Mesendoderm (in vitro differentiated cells): Measurements from ENCODE around the gene EIF1AX.
"Not testable (repeated sequence)": the region's sequence is repeated elsewhere in the genome, so short reads cannot be mapped to it uniquely, and the experiment has no call there.

Experiments used
- DNase-seq: peaks from one replicate; pipeline ENCODE4 v3.0.0; 2013
- H2AK5ac ChIP-seq: 2 replicates; pipeline ENCODE4 v1.6.1; 2013; ENCODE audit warnings: low read length, inconsistent platforms
- H2BK120ac ChIP-seq: 2 replicates; pipeline ENCODE4 v1.6.1; 2013; ENCODE audit warnings: low read depth, mild to moderate bottlenecking, low read length, moderate library complexity, mixed read lengths
- H2BK15ac ChIP-seq: replicated peaks from 2 replicates; pipeline ENCODE4 v1.6.1; 2013; ENCODE audit warnings: low read depth, mild to moderate bottlenecking, moderate library complexity
- H2BK5ac ChIP-seq: 2 replicates; pipeline ENCODE4 v1.6.1; 2013; ENCODE audit warnings: low read length, inconsistent platforms
- H3K18ac ChIP-seq: 2 replicates; pipeline ENCODE4 v1.6.1; 2013; ENCODE audit warnings: mild to moderate bottlenecking, low read length, mixed read lengths
- H3K23ac ChIP-seq: one replicate; pipeline ENCODE4 v1.6.1; 2013; ENCODE audit warnings: low read length
- H3K27ac ChIP-seq: 2 replicates; pipeline ENCODE4 v1.5.1; 2013; ENCODE audit warnings: low read depth, mild to moderate bottlenecking, inconsistent platforms, low read length, moderate library complexity
- H3K27me3 ChIP-seq: 2 replicates; pipeline ENCODE4 v1.6.1; 2013; ENCODE audit warnings: low read length, control low read depth, mild to moderate bottlenecking, inconsistent platforms; ENCODE audit not compliant: insufficient read depth, poor library complexity
- H3K36me3 ChIP-seq: 2 replicates; pipeline ENCODE4 v1.6.1; 2013; ENCODE audit warnings: low read length, inconsistent platforms; ENCODE audit not compliant: control insufficient read depth, insufficient read depth
- H3K4ac ChIP-seq: one replicate; pipeline ENCODE4 v1.6.1; 2013; ENCODE audit warnings: low read depth, mild to moderate bottlenecking, low read length, moderate library complexity
- H3K4me1 ChIP-seq: 2 replicates; pipeline ENCODE4 v1.6.1; 2013; ENCODE audit warnings: low read depth, low read length, inconsistent platforms; ENCODE audit not compliant: control insufficient read depth
- H3K4me2 ChIP-seq: 2 replicates; pipeline ENCODE4 v1.6.1; 2013; ENCODE audit warnings: low read length
- H3K4me3 ChIP-seq: 2 replicates; pipeline ENCODE4 v1.5.1; 2013; ENCODE audit warnings: mild to moderate bottlenecking, low read length
- H3K56ac ChIP-seq: one replicate; pipeline ENCODE4 v1.6.1; 2013; ENCODE audit warnings: low read length
- H3K79me1 ChIP-seq: 2 replicates; pipeline ENCODE4 v1.6.1; 2013; ENCODE audit warnings: low read length, inconsistent platforms
- H3K79me2 ChIP-seq: 2 replicates; pipeline ENCODE4 v1.6.1; 2013; ENCODE audit warnings: mild to moderate bottlenecking, low read length; ENCODE audit not compliant: control insufficient read depth, insufficient read depth
- H3K9ac ChIP-seq: 2 replicates; pipeline ENCODE4 v1.6.1; 2013; ENCODE audit warnings: low read length, inconsistent platforms
- H4K5ac ChIP-seq: one replicate; pipeline ENCODE4 v1.6.1; 2013; ENCODE audit warnings: low read length
- H4K8ac ChIP-seq: one replicate; pipeline ENCODE4 v1.6.1; 2013; ENCODE audit warnings: low read depth, mild to moderate bottlenecking, control low read depth, low read length, moderate library complexity
- whole genome bisulfite sequencing: extraction: QIAGEN DNeasy Blood & Tissue Kit; methylation state at CpG from one replicate; pipeline ENCODE4 v1.1.7; 2013; ENCODE audit warnings: low lambda C conversion rate, missing lambda C conversion rate; ENCODE audit not compliant: insufficient coverage; ENCODE audit errors: extremely low coverage; 5-methylcytosine and 5-hydroxymethylcytosine counted together

EIF1AX gene

DNA sequence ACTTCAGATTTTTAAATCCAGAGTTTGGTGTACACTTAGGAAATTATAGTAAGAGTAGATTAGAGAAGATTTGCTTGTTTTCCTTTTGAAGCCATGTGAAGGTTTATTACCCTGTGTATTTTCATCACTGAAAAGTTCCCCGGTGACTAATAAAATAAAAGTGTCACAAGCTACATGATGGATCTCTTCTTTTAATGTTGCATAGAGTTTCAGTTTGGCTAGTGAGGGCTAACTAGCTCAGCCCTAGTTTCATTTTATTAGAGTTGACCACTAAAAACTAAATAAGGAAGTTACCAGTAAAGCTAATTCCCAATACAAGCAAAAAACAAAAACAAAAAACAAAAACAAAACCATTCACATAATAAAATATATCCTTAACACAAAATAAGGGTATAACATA lies 14.8 kb downstream of the EIF1AX start:
- H3K27me3 ChIP-seq, H2BK5ac ChIP-seq: not testable (repeated sequence)
- WGBS, result no CpG with 5 or more reads among the region's 1 CpG

DNA sequence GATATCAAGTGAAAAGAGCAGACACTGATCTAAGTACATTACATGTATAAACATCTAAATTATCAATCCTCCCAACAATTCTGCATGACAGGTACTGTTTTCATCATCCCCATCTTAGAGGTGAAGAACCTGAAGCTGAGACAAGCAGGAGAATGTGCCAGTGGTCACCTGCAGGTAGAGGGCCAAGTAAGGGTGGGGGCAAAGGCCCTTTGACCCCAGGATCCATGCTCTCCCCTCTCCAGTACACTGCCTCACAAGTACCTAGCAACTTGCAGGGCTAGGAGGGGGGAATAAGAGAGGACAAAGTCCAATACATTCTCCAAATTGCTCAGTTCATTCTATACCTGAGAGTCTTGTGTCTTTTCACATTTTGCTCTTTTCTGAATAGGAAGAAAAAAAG lies 16.7 kb downstream of the EIF1AX start:
- no peak overlapping the region for H3K23ac ChIP-seq
- H3K27me3 ChIP-seq, result no peaks in the 10 kb centered on the region
- no peak overlapping the region for H2BK15ac ChIP-seq
- no peak overlapping the region for H4K8ac ChIP-seq
- H3K4ac ChIP-seq, result no peak overlapping the region
- H3K4me1 ChIP-seq, result no peaks in the 10 kb centered on the region
- no peak overlapping the region for H3K4me2 ChIP-seq
- no peak overlapping the region for H3K27ac ChIP-seq
- no peak overlapping the region for H4K5ac ChIP-seq
- H3K79me2 ChIP-seq, result no peaks in the 10 kb centered on the region
- DNase-seq, result no peak
- no peak overlapping the region for H3K18ac ChIP-seq
- no peak overlapping the region for H2AK5ac ChIP-seq
- no peaks in the 10 kb centered on the region for H3K36me3 ChIP-seq
- no peak overlapping the region for H2BK5ac ChIP-seq
- H3K4me3 ChIP-seq, result no peak overlapping the region
- H3K79me1 ChIP-seq, result no peaks in the 10 kb centered on the region
- no peak overlapping the region for H3K9ac ChIP-seq
- H3K56ac ChIP-seq, result no peak overlapping the region
- H2BK120ac ChIP-seq, result no peak overlapping the region

More for the DNA sequence above, 14.8 kb downstream of the EIF1AX start:
- not testable (repeated sequence) for H2AK5ac ChIP-seq, H3K79me1 ChIP-seq, H3K23ac ChIP-seq, H3K4me2 ChIP-seq, H2BK120ac ChIP-seq, H4K5ac ChIP-seq, H3K79me2 ChIP-seq, H3K4me1 ChIP-seq, H3K27ac ChIP-seq, H2BK15ac ChIP-seq, H3K18ac ChIP-seq, H3K56ac ChIP-seq, H3K9ac ChIP-seq, H3K4me3 ChIP-seq, DNase-seq, H3K36me3 ChIP-seq, H4K8ac ChIP-seq, H3K4ac ChIP-seq

GRCh38 chrX:20118065-20118824 lies 23.4 kb downstream of the EIF1AX start:
- Histone ChIP-seq H3K27ac (no peak overlapping the region), H2BK120ac (no peak overlapping the region), H2BK15ac (no peak overlapping the region), H3K4me3 (no peak overlapping the region), H4K8ac (no peak overlapping the region), H3K4me2 (no peak overlapping the region), H3K79me1 (no peaks in the 10 kb centered on the region), H3K79me2 (no peaks in the 10 kb centered on the region), H3K4ac (no peak overlapping the region), H3K4me1 (no peaks in the 10 kb centered on the region), H3K56ac (no peak overlapping the region), H3K9ac (no peak overlapping the region), H2AK5ac (no peak overlapping the region), H4K5ac (no peak overlapping the region), H3K23ac (no peak overlapping the region), H2BK5ac (no peak overlapping the region), H3K18ac (no peak overlapping the region), H3K27me3 (no peaks in the 10 kb centered on the region), H3K36me3 (no peaks in the 10 kb centered on the region)
- no peak for DNase-seq
- WGBS, result no CpG with 5 or more reads among the region's 12 CpGs

DNA sequence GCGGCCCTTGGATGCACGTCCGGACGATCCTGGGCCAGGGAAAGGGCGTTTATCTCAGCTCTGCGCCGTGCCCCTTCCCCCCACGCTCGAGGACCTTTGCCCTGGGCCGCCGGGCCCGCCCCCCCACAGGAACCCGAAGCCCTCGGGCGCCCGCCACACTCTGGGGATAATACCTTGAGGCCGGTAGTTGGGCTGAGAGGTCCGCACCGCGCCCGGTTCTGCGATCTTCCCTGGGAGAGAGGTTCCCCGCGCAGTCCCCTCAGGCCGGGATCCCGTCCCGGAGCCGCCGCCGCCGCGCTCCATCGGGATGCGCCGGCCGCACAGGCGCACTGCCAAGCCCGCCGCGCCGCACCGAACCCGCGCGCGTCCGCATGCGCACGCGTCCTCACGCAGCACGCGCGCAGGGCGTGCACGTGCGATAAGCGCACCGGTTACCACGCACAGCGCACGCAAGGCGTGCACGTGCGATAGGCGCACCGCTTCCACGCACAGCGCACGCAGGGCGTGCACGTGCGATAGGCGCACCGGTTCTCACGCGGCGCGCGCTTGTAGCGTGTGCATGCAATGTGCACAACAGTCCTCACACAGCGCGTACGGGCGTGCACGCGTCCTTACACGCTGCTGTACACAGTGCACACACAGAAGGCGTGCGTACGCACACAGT lies 24.9 kb downstream of the EIF1AX start, which contains the start of gene MAP7D2:
MAP7D2 (minus strand) TSS at position 331 of the 664 bp plus-strand sequence; CDS start at position 303, 28 bp downstream.
- H2BK15ac ChIP-seq, result no peak within 1 kb of the TSS
- no peaks in the 10 kb centered on the region for H3K79me2 ChIP-seq
- H3K27ac ChIP-seq, result no peak within 1 kb of the TSS
- H3K9ac ChIP-seq, result no peak within 1 kb of the TSS
- no peak within 1 kb of the TSS for H3K4me3 ChIP-seq
- no peak within 1 kb of the TSS for H4K8ac ChIP-seq
- H2BK5ac ChIP-seq, result no peak within 1 kb of the TSS
- no peak within 1 kb of the TSS for H3K18ac ChIP-seq
- H3K4me2 ChIP-seq, result peak within 1 kb of the TSS; percentile 25
- peak within 1 kb of the TSS; percentile 15 for H3K56ac ChIP-seq
- no peaks in the 10 kb centered on the region for H3K36me3 ChIP-seq
- no CpG with 5 or more reads among the region's 91 CpGs for WGBS
- no peak within 1 kb of the TSS for H3K23ac ChIP-seq
- no peak within 1 kb of the TSS for H4K5ac ChIP-seq
- no peaks in the 10 kb centered on the region for H3K4me1 ChIP-seq
- no peak within 1 kb of the TSS for H2BK120ac ChIP-seq
- no peaks in the 10 kb centered on the region for H3K27me3 ChIP-seq
- peak; percentile 2 for DNase-seq
- no peak within 1 kb of the TSS for H2AK5ac ChIP-seq
- no peak within 1 kb of the TSS for H3K4ac ChIP-seq
- H3K79me1 ChIP-seq, result no peaks in the 10 kb centered on the region

DNA sequence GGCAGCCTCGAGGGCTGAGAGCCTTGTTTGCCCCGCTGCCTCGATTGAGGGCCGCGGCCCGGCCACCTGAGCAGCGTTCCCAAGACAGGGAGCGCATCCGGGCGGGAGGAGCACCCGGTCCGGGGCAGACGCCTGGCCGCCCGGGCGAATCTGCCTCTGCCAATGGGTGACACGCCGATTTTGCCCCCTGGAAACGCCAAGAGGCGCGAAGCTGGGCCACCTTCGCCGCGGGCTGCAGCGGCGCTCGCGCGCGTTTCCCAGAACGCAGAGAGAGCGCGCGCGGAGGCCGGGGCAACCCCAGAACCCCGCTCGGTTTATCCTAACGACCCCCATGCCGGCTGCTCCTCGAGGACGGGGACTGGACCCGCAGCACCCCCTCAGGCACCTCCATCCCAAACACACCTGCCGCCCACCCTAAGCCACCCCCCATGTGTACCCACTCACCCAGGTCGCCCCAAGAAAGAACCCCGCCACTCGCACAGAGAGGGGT lies 25.5 kb downstream of the EIF1AX start:
- Histone ChIP-seq H2BK120ac (no peak overlapping the region), H4K8ac (no peak overlapping the region), H2AK5ac (no peak overlapping the region), H4K5ac (no peak overlapping the region), H3K79me2 (no peaks in the 10 kb centered on the region), H3K9ac (no peak overlapping the region), H2BK5ac (no peak overlapping the region), H3K36me3 (no peaks in the 10 kb centered on the region), H3K27me3 (no peaks in the 10 kb centered on the region), H3K79me1 (no peaks in the 10 kb centered on the region), H3K56ac (peak overlapping the region; percentile 15), H3K23ac (no peak overlapping the region), H3K4ac (no peak overlapping the region), H3K4me1 (no peaks in the 10 kb centered on the region), H3K18ac (no peak overlapping the region), H2BK15ac (no peak overlapping the region), H3K4me3 (no peak overlapping the region), H3K27ac (no peak overlapping the region), H3K4me2 (peak overlapping the region; percentile 25)
- no CpG with 5 or more reads among the region's 47 CpGs for WGBS
- DNase-seq, result peak; percentile 23
